ENCODE data around the gene PTPRJ.

DNA sequence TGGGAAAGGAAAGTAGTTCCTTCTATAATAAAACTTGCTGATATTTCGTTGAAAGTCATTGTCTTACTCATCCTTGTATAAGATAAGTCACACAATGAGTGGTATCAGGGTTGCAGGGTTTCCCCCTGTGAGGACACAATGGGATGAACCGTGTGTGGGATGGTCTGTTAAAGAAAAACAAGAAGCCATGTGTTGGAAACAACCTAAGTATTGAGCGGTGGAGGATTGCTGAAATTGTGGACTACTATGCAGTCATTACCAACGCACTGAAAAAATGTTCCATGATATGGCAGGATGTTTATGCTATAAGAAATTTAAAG, 28.6 kb downstream of the PTPRJ start:
- TF ChIP-seq CTCF (conservative IDR thresholded peaks at IDR 0.05) (no peak), EZH2 (IDR thresholded peaks at IDR 0.05; ENCODE audit: low read depth) (no peak)

Data from PC-9 (cell line).